ENCODE results near the gene OSTC. TPM values are rescaled to one million over a fixed set of nuclear protein-coding genes. Genes with fewer than 3 reads are reported as not detected.

OSTC gene
- total RNA-seq, 2 experiments from 2014 or later: 75.7 to 80.0 TPM

DNA sequence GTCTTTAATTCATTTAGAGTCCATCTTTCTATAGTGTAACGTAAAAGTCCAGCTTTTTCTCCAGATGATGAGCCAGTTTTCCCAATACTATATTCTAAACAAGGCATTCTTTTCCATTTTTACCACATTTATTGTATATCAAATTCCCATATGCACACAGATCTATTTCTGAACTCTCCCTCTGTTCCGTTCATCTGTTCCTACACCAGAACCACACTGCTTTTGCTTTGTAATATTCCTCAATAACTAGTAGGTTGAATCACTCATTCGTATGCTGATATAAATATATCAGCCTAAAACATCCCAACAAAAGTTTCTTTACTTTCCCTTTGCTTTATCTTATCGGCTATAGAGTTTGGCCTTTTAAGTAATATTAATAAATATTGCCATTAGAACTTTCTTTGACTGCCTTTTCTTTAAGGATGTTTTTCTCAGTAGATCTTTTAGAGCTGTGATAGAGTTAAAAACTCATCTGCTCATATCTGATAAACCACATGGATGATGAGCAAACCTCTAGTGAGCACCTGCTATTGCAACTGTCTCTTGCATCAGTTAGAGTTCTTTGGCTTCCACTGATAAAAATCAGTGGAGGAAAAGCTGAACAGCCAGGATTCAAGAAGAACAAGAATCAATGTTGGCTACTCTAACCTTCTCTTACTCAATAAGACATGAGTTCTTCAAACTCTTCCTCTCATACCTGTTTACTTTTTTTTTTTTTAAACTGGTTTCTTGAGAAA is 43.2 kb upstream of the OSTC start:
- ChIA-PET CTCF (interaction anchor here (0.9 to 1.2 kb wide), 2 partner anchors 30 to 35 kb away, joined by 3 to 4 read pairs; no protein-coding TSS in a partner anchor), POLR2A (interaction anchor here (0.6 to 1.2 kb wide), 2 partner anchors 13 to 14 kb away, joined by 3 read pairs; no protein-coding TSS in a partner anchor)
- H3K4me1 Mint-ChIP-seq (ENCODE audit: low read depth): peaks cover 2% of the 10 kb centered on the region
- no peak for DNase-seq
- TF ChIP-seq, protein P1, sequence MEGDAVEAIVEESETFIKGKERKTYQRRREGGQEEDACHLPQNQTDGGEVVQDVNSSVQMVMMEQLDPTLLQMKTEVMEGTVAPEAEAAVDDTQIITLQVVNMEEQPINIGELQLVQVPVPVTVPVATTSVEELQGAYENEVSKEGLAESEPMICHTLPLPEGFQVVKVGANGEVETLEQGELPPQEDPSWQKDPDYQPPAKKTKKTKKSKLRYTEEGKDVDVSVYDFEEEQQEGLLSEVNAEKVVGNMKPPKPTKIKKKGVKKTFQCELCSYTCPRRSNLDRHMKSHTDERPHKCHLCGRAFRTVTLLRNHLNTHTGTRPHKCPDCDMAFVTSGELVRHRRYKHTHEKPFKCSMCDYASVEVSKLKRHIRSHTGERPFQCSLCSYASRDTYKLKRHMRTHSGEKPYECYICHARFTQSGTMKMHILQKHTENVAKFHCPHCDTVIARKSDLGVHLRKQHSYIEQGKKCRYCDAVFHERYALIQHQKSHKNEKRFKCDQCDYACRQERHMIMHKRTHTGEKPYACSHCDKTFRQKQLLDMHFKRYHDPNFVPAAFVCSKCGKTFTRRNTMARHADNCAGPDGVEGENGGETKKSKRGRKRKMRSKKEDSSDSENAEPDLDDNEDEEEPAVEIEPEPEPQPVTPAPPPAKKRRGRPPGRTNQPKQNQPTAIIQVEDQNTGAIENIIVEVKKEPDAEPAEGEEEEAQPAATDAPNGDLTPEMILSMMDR (IDR thresholded peaks at IDR 0.05): no peak
- no peak overlapping the region for H3K27ac Mint-ChIP-seq
- no peaks in the 10 kb centered on the region for H3K9me3 Mint-ChIP-seq
- peaks cover 15% of the 10 kb centered on the region for H3K36me3 Mint-ChIP-seq (ENCODE audit: low read depth)
- ATAC-seq: no peak
- H3K27me3 Mint-ChIP-seq: no peaks in the 10 kb centered on the region
- intact Hi-C loops (cut with micrococcal nuclease): no loop called here
- no peak overlapping the region for H3K4me3 Mint-ChIP-seq

- DNase-seq (no peak), ATAC-seq (no peak)
- H3K27ac Mint-ChIP-seq: no peak overlapping the region
Observed at GRCh38 chr4:108611365-108611764, 39.0 kb upstream of the OSTC start.

GRCh38 chr4:108612365-108612764 is 38.0 kb upstream of the OSTC start:
- Mint-ChIP-seq H3K9me3 (peaks cover 7% of the 10 kb centered on the region), H3K36me3 (ENCODE audit: low read depth) (peaks cover 24% of the 10 kb centered on the region), H3K4me1 (ENCODE audit: low read depth) (peaks cover 11% of the 10 kb centered on the region), H3K27ac (peak overlapping the region; percentile 49), H3K27me3 (no peaks in the 10 kb centered on the region), H3K4me3 (no peak overlapping the region)
- TF ChIP-seq, protein P1 (IDR thresholded peaks at IDR 0.05): no peak
- ATAC-seq (no peak), DNase-seq (no peak)
- ChIA-PET POLR2A (no interaction called here), CTCF (interaction anchor here (1.0 to 2.0 kb wide), 3 partner anchors 23 to 39 kb away, joined by 3 to 6 read pairs (median 3); no protein-coding TSS in a partner anchor)
- intact Hi-C loops (cut with micrococcal nuclease): no loop called here

More at GRCh38 chr4:108611365-108611764, 39.0 kb upstream of the OSTC start:
- H3K36me3 Mint-ChIP-seq (ENCODE audit: low read depth): peaks cover 25% of the 10 kb centered on the region
- H3K9me3 Mint-ChIP-seq: peaks cover 3% of the 10 kb centered on the region
- intact Hi-C loops (cut with micrococcal nuclease): no loop called here
- H3K27me3 Mint-ChIP-seq: no peaks in the 10 kb centered on the region
- peaks cover 10% of the 10 kb centered on the region for H3K4me1 Mint-ChIP-seq (ENCODE audit: low read depth)
- POLR2A ChIA-PET: no interaction called here
- H3K4me3 Mint-ChIP-seq: no peak overlapping the region
- CTCF ChIA-PET: no interaction called here
- TF ChIP-seq, protein P1 (IDR thresholded peaks at IDR 0.05): no peak

DNA sequence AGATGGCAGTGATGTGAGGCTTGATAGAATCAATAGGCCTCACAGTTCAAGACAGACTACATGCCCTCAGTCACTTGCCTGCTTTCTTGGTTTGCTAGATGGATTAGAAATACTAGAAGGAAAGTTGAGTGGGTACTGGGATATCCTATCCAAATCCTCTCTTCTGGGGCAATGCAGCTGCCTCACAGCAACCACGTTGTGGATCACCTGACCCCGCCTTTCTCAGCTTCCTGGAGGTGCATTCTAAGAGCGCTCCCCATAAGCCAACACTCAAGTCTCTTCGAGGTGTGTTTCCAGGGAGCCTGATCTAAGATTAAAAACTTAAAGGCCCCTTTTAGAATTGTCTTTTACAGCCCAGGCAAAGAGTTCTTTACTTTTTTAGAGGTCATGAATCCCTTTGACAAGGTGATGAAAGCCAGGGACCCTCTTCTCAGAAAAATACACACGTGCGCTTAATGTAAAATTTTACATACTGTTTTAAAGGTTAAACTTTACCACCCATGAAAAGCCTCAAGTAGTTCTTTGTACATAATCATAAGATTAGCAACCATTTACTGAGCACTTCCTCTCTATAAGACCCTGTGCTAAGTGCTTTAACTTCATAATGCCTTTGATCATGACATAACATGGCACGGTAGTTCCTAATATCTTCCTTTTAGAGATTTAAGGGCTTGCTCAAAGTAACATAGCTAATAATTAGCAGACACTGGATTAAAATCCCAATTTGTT is 30.9 kb upstream of the OSTC start:
- intact Hi-C loops (cut with micrococcal nuclease): no loop called here
- Mint-ChIP-seq H3K4me1 (ENCODE audit: low read depth) (peaks cover 36% of the 10 kb centered on the region), H3K36me3 (ENCODE audit: low read depth) (peaks cover 67% of the 10 kb centered on the region), H3K4me3 (peak overlapping the region; percentile 85), H3K27me3 (no peaks in the 10 kb centered on the region), H3K27ac (peak overlapping the region; percentile 97), H3K9me3 (peaks cover 7% of the 10 kb centered on the region)
- ChIA-PET CTCF (interaction anchor here (0.7 to 1.1 kb wide), 3 partner anchors 31 to 601 kb away, joined by 3 to 6 read pairs (median 3); partner anchors contain the start of gene OSTC), POLR2A (interaction anchor here (0.7 to 2.9 kb wide), 5 partner anchors 10 to 590 kb away, joined by 3 to 26 read pairs (median 4); partner anchors contain the start of gene OSTC)
- peak; percentile 74 for DNase-seq
- TF ChIP-seq, protein P1 (IDR thresholded peaks at IDR 0.05): no peak
- peak; percentile 46 for ATAC-seq

Measured in activated CD8-positive, alpha-beta T cell treated with anti-CD3 and anti-CD28 coated beads for 36 hours (primary cell).